GM10847 (cell line): ENCODE results near the gene SFPQ.

Experiments used
- POLR2A ChIP-seq: IDR thresholded peaks from 2 replicates; pipeline ENCODE4 v1.6.1; 2011; ENCODE audit not compliant: insufficient read length; ENCODE audit errors: extremely low read depth

SFPQ gene

DNA sequence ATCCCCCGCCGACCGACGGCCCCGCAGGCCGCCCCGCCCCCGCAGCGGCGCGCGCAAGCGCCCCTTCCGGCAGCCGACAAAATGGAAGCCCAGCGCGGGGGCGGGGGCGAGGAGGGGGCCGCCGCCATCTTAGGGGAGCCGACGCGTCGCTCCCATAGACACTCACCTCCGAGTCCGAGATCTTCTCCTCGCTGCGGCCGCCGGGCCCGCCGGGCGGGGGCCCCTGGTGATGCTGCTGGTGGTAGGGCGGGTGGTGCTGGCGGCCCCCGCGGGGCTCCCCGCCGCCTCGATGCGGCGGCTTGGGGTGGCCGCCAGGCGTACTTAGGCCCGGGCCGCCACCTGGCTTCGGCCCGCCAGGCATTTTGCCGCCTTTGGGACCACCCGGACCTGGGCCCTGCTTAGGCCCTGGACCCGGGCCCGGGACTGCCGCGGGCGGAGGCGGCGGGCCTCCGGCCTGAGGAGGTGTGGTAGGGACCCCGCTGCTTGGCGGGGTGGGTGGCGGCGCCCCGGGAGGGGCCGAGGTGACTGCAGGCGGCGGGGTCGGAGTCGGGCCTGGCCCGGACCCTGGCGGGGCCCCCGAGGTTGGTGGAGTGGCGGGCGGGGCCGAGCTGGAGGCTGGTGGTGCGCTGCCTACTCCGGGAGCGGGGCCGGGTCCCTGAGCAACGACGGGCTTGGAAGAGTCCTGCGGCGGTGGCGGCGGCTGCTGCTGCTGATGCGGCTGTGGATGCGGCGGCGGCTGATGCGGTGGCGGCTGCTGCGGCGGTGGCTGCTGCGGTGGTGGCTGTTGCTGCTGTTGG lies 691 bp downstream of the SFPQ start:
- no peak for TF ChIP-seq POLR2A

- no peak for TF ChIP-seq POLR2A
Observed at GRCh38 chr1:35191429-35192055, 1.4 kb downstream of the SFPQ start.

DNA sequence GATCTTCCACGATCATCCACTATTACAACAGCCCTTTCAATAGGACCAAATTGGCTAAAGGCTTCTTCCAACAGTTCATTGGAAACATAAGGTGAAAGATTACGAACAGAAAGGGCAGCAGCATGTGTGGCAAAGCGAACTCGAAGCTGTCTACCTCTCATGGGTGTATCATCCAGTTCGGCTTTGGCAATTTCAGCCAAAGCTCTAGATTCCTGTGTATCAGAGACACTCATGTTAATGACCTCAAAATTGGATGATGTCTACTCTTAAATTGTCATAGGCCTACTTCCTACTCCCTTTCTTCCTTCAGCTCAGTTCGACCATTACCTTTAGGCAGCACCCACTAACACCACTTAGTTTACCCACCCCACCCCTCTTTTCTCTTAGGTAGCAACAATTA lies 2.2 kb downstream of the SFPQ start:
- TF ChIP-seq POLR2A = no peak

GRCh38 chr1:35188578-35189392 lies 4.2 kb downstream of the SFPQ start:
- no peak for TF ChIP-seq POLR2A

GRCh38 chr1:35187816-35188342 lies 5.1 kb downstream of the SFPQ start:
- no peak for TF ChIP-seq POLR2A

DNA sequence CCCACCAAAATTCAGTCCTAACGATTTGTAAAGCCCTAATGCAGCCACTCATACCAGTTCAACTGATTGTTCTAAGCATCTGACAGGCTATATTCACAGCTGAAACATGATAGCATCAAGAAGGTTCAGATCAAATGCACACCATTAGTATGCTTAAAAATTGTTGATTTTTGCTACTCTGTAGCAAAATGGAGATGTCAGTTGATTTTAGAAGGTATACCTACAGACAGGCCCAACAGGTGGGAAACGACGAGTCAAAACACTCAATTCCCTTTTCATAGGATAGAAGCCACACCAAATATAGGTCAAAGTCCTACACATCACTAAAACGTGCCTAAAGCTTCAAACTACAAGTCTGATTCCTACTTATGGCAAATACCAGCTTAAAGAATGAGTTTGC lies 6.7 kb downstream of the SFPQ start:
- TF ChIP-seq POLR2A = no peak

GRCh38 chr1:35185200-35185599 lies 7.7 kb downstream of the SFPQ start:
- no peak for TF ChIP-seq POLR2A

GRCh38 chr1:35184495-35185199 lies 8.3 kb downstream of the SFPQ start:
- TF ChIP-seq POLR2A = no peak

DNA sequence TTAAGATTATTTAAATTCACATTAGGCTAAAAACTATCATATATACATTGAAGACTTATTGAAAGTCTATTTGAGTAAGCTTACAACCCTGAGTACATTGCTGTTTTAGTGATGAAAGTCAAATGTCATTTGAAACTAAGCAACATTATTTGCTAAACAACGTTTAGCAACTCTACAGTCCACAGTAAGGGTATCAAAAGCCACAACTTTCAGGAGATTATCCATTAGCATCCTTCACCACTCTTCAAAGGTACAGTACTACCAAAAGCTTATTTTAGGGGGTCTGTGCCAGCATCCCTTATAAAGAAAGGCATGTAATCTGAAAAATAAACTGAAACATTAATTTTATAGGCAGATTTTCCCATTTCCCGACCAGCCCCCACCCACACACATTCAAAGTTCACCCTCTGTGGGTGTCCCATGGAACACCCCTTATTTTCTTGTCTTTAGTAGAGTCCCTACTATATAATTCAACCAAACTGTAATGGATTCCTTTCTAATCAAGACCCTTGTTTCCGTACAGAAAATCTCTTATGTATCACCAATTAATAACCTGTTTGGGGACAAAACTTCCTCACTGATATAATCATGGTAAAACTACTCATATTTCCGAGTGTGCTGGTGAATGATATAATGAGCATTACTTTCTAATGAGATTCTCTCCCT lies 11.0 kb downstream of the SFPQ start:
- TF ChIP-seq POLR2A = no peak

DNA sequence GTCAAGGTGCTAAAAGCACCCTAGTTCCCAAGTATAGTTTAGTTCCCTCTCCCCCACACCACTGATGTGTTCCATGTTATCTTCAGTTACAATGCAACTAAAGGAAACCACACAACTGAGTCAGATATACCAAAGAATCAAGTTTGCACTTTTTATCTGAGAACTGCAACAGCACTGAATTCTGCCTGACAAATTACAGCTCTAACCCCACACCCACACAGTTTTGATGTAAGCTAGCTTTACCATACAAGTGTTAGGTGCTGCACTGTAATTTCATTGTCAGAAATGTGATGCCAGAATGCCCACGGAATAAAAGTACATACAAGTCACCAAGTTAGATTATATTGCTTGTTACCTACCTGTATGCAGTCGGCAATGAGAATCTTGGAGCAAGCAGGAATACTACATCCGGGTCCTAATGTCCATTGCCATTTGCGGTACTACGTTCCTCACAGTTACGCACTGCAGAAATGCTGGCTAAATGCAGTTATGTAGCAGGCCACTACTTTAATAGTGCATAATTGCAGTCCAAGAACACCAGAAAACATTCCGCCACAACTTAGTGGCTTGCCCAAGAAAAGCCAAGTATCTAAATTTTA lies 12.1 kb downstream of the SFPQ start:
- no peak for TF ChIP-seq POLR2A

- TF ChIP-seq POLR2A = no peak
Observed at GRCh38 chr1:35179908-35180307, 13.0 kb downstream of the SFPQ start.

DNA sequence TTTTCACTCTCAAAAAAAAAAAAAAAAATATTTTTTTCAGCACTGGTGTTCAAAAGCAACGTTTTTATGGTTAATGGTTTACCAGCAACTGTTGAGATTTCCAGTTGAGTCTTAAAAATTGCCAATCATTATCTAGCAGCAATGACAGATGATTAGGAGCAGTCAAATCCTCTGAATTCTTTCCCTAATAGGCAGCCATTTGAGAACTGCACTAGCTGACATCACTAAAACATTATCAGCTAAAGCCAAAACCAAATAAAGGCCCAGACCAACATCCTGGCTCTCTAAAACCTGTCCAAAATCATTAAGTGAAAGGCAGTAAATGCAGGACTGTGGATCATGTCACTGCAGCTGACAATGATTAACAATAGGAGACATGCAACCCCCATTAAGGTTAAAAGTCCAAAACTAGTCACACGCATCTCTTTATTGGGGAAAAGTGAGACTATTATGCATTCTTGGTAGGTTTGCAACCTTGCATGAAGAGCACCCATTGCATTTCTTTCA lies 14.0 kb downstream of the SFPQ start:
- TF ChIP-seq POLR2A = no peak

DNA sequence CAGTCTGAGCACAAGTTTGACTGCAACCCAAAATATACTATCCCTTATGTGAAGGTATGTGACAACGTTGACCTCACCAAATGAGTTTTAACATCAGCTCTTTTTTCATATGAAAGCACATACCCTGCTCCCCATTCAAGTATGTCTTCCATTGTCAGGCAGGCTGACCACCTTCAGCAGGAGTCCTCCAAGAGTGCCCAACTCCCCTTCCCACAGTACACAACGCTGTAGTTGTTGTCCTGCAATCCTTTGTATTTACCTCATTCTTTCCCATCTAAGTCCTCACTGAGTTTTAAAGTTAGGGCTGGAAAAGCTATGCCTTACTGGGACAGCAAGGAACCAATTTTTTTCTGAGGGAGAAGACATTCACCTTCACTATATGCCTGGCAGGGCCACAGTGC lies 14.7 kb downstream of the SFPQ start:
- TF ChIP-seq POLR2A = no peak

- TF ChIP-seq POLR2A = no peak
Observed at GRCh38 chr1:35177237-35177786, 15.6 kb downstream of the SFPQ start.
